HG02870 (cell line): ENCODE results near the gene SPATA33.

Source experiments
- ATAC-seq: cut with Tn5 transposase; IDR thresholded peaks from one replicate; pipeline ENCODE4 v1.9.1; 2021; ENCODE audit warnings: mild to moderate bottlenecking, moderate library complexity; ENCODE audit not compliant: unreplicated experiment

Gene SPATA33

GRCh38 chr16:89706518-89707260 is 49.1 kb downstream of the SPATA33 start:
- no peak for ATAC-seq

GRCh38 chr16:89707695-89708094 is 50.1 kb downstream of the SPATA33 start:
- no peak for ATAC-seq

- no peak for ATAC-seq
Measured at GRCh38 chr16:89708481-89708931, 50.9 kb downstream of the SPATA33 start.

GRCh38 chr16:89709166-89709565 is 51.5 kb downstream of the SPATA33 start:
- no peak for ATAC-seq

- no peak for ATAC-seq
Measured at GRCh38 chr16:89709716-89710432, 52.2 kb downstream of the SPATA33 start.

GRCh38 chr16:89710709-89711564 is 53.3 kb downstream of the SPATA33 start:
- ATAC-seq, result no peak

- no peak for ATAC-seq
Measured at GRCh38 chr16:89711601-89712273, 54.1 kb downstream of the SPATA33 start.

GRCh38 chr16:89712274-89712781 is 54.7 kb downstream of the SPATA33 start:
- no peak for ATAC-seq

GRCh38 chr16:89716493-89716892 is 58.9 kb downstream of the SPATA33 start:
- ATAC-seq, result no peak

GRCh38 chr16:89716916-89717687 is 59.5 kb downstream of the SPATA33 start:
- ATAC-seq, result no peak

- no peak for ATAC-seq
Measured at GRCh38 chr16:89717688-89718505, 60.3 kb downstream of the SPATA33 start.
